Measurements from ENCODE around the gene DLX4.

DLX4 gene

GRCh38 chr17:50020841-50021599 lies 52.0 kb downstream of the DLX4 start:
- no peak for DNase-seq

DNA sequence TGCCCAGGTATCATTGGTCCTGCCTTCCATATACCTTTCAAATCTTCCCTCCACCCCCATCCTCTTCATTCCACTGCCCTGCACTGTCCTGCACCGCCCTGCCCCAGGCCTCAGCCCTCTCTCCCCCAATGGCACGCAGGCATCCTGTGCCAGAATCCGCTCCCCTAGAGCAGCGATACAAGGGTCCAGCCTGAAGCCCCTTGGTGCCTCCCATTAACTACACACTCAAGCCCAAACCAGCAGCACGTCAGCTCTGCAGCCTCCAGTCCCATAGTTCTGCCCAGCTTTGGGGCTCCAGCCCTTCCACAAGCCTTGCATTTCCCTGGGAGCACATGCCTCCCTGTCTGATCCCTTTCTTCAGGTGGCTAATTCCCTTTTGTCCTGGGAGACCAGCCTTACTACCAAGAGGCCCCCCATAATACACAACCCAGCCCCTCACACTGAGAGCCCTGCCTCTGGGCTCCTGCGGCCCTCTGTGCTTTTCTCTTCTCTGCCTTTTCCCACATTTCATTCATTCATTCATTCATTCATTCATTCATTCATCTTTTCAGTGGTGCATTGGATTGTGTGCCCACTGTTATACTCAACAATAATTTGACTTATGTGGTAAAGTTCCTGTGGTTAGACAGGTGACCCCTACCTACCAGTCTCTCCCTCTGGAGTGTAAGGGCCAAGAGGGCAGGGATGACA lies 52.8 kb downstream of the DLX4 start:
- DNase-seq: no peak

DNA sequence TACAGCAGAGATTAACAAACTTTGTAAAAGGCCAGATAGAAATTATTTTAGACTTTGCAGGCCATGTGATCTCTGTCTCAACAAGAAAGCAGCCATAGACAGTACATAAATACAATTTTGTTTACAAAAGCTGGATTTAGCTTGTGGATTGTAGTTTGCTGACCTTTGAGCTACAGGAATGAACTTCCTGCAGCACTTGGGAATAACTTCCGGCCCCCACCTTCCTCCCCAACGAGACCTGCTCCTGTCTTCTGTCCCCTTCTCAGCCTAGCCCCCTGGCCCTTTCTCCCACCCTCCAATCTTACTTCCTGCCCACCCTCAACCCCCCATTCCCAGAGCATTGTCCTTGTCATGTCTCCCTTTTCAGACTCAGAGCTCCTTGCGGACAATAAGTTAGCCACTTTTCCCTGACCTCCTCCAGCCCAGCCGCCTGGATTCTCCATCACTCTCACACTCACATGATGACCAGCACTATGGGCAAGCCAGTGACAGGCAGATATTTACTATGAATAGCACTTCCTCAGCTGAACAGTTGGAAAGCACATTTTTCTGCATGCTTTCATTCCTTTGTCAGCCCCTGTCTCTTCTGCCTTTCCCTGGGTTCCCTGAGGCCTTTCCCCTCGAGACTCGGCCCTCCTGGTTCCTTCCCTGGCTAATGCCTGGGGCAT lies 53.6 kb downstream of the DLX4 start:
- DNase-seq: no peak

DNA sequence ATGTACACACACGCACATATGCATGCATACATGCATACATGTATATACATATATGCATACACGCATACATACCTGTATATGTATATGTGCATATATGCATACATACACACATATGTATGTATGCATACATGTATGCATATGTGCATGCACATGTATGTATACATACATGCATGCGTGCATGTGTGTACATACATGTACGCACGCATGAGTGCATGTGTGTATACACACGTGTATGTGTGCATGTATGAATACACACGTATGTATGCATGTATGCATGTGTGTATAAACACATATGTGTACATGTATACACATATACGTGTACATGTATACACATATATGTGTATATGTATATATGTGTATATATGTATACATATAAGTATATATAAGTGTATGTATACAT lies 54.5 kb downstream of the DLX4 start:
- DNase-seq: no peak

Measured in activated naive CD4-positive, alpha-beta T cell treated with anti-CD3 and anti-CD28 coated beads, Interleukin-2, amount 50 U/mL, for 16 hours (primary cell).